ENCODE measurements around the gene HEBP2. TPM values are rescaled to one million over a fixed set of nuclear protein-coding genes. Genes with fewer than 3 reads are reported as not detected.

HEBP2 gene
- polyA plus RNA-seq, 1 donor: 58.4 TPM

- no peak for DNase-seq
Measured at GRCh38 chr6:138451043-138451442, 47.0 kb downstream of the HEBP2 start.

DNA sequence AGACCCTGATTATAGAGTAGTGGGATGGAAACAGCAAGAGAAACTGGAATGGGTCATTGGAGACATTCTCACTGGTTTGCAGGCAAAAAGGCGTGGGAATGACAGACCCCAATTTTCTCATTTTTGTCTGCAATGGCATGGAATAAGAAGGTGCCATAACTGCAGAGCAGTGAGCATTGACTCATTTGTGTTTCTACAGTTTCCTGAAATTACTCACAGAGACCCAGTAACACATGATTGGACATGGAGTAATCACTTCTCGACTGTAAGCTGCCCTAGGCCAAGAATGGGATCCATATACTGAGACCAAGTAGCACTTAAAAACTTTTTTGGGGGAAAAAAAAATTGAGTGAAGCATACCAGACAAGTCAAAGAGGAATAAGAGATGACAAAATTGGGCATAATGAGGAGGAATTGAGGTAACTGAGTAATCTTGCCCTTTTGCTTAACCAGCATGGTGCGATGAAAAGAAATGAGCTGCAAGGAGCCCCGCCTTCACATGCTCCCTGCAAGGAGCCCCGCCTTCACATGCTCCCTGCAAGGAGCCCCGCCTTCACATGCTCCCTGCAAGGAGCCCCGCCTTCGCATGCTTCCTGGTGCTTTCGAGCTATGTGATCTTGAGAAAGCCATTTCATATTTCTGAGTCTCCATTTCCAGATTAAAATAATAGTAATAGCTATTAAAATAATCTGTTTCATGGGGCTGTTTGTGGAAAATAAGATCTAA lies 51.1 kb downstream of the HEBP2 start:
- DNase-seq: no peak

- no peak for DNase-seq
Measured at GRCh38 chr6:138455746-138456400, 51.9 kb downstream of the HEBP2 start.

- no peak for DNase-seq
Measured at GRCh38 chr6:138456401-138456790, 52.4 kb downstream of the HEBP2 start.

DNA sequence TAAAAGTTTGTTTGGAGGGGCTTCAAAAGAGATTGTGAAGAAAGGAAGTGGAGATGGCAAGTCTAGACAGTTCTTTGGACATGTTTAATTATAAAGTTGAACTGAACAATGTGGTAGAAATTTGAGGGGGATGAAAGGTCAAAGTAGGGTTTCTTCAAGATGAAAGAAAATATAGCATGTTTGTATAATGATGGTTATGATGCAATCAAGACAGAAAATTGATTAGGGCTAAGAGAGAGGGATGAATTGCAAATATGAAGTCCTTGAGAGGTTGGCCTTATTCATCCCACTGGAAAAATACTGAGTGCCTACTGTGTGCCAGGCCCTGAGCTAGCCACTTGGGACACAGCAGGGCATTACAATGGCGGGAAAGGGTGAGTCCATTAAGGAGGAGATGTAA lies 57.6 kb downstream of the HEBP2 start:
- DNase-seq: no peak

DNA sequence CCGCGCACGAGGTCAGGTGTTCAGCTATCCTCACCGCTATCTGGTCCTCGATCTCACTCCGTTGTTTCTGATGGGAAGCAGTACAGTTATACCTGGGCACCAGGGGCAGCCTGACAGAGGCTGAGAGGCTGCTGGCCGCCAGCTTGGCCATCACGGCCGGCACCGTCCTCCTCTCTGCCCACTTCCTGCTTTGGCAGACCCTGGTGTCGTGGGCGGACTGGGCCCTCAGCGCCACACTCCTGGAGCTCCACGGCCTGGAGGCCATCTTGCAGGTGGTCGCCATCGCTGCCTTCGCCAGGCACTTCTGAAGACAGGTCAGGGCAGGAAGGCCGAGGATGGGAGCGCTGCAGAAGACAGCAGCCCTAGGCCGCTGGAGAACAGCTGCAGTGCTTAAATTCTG lies 60.1 kb downstream of the HEBP2 start:
- DNase-seq: no peak

DNA sequence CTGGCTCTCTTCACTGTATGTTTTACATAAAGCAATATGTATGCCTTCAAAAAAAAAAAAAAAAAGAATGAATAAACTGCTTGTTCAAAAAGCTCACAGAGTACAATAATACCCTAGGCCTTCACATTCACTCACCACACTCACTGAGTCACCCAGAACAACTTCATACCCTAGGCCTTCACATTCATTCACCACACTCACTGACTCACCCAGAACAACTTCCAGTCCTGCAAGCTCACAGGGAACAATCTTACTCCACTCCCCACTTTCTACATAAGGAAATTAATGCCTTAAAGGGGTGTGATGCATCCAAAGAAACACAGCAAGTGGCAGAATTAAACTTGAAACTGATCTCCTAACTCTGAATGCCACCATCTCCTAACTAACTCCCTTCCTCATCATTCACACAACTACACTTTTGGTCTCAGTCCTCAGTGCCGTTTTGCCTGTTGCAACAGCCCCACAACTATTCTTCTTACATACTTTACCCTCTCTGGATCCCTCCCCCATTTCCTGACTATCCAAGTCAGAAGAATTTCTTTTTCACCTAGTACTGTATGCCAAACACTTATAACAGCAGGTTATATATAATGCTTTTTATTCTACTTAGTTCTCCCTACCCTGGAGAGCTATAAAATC lies 61.1 kb downstream of the HEBP2 start:
- no peak for DNase-seq

DNA sequence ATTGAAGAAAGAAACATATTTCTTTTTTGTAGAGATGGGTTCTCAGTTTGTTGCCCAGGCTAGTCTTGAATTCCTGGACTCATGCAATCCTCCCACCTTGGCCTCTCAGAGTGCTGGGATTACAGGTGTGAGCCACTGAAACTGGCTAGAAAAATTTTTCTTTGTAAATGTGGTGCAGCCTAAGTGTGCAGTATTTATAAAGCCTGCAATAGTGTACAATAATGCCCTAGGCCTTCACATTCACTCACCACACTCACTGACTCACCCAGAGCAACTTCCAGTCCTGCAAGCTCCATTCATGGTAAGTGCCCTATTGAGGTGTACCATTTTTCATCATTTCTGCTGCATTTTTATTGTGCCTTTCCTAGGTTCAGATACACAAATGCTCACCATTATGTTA lies 63.9 kb downstream of the HEBP2 start:
- no peak for DNase-seq

GRCh38 chr6:138468320-138469015 lies 64.4 kb downstream of the HEBP2 start:
- no peak for DNase-seq

Other genes starting within 250 kb of the HEBP2 start
- 8.5 TPM for gene ARFGEF3, start 242.3 kb upstream of the HEBP2 start, polyA plus RNA-seq (ENCODE audit: insufficient read length)
- gene PBOV1, start 185.7 kb upstream of the HEBP2 start, polyA plus RNA-seq (ENCODE audit: insufficient read length): 0.13 TPM
- gene SMIM28, start 26.3 kb upstream of the HEBP2 start, polyA plus RNA-seq (ENCODE audit: insufficient read length): not detected
- gene NHSL1, start 95.3 kb downstream of the HEBP2 start, polyA plus RNA-seq (ENCODE audit: insufficient read length): 16.1 TPM

Data from left kidney (tissue), 2 donors.